RPMI8226 (cell line): ENCODE results near the gene RSU1.

Experiments
- DNase-seq: peaks from one replicate; pipeline ENCODE4 v3.0.0-alpha.2; 2015

The RSU1 gene

GRCh38 chr10:16586358-16587138 is 230.7 kb downstream of the RSU1 start:
- DNase-seq = no peak

DNA sequence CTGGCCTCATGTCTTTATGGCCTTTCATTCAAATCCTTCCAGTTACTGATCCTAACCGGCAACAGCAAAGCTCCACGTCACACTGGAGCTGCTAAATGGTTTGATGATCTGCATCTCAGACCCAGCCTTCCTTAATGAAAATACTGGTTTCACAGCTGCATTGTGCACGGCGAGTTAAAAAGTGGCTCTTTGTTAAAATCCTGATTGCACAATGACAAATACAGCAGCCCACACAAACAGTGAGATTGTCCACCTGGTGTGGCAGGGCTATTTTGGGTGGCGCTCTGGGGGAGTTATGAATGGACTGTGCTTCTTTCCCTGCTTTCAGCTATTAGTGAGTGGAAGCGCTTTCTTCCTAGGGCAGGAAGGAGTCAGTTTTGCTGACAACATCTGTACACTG is 232.1 kb downstream of the RSU1 start:
- no peak for DNase-seq

DNA sequence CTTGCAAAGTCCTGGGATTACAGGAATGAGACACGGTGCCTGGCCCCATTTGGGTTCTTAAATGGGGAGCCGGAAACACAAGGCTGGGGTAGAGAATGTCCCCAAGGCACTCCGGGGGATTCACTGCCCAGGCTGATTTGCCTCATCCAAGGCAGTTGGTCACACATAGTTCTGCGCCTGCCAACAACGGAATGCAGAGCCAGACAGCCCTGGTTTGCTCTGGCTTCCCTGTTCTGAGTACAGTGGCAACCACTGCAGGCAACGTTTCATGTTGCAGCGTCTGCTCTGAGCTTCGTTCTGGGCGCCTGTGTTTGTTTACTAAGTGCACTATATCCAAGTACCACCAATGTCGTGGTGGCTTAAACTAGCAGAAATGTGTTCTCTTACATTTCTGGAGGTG is 233.8 kb downstream of the RSU1 start:
- no peak for DNase-seq

DNA sequence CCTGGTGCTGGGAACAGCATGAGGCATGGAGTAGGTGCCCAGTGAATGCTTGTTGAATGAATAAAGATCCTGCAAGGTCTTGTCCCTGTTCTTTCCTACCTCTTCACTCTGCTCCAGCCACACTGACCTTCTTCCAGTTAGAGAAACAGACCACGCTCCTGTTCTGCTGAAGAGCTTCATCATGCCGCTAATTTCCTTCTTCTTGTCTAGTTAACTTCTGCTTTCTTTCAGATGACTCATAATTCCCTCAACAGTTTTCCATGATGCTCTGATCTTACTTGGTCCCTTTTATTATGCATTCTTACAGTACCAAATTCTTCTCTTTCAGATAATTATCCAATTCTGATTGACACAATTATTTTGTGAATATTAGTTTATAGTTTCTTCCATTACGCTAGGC is 236.0 kb downstream of the RSU1 start:
- DNase-seq = no peak

GRCh38 chr10:16570731-16571130 is 246.5 kb downstream of the RSU1 start:
- no peak for DNase-seq

DNA sequence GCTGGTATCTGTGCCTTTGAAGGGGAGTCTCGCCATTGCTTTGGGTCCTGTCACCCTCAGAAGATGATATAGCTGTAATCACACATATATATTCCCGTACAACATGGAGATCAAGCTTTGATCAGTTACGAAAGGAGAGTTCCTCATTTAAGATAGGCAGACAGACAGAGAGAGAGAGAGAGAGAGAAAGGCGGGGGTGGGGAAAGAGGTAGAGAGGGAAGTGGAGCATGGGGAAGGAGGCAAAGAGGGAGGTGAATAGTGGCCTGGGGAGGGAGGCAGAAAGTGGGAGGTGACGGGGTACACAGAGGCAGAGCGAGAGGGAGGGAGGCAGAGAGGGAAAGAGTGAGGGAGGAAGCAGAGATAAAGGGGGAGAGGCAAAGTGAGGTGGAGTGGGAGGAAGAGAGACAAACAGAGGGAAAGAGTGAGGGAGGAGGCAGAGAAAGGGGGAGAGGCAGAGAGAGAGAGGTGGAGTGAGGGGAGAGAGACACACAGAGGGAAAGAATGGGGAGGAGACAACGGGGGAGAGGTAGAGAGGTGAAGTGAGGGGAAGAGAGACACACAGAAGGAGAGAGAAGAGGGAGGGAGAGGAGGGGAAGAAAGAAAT is 250.9 kb downstream of the RSU1 start:
- peak; percentile 4 for DNase-seq

DNA sequence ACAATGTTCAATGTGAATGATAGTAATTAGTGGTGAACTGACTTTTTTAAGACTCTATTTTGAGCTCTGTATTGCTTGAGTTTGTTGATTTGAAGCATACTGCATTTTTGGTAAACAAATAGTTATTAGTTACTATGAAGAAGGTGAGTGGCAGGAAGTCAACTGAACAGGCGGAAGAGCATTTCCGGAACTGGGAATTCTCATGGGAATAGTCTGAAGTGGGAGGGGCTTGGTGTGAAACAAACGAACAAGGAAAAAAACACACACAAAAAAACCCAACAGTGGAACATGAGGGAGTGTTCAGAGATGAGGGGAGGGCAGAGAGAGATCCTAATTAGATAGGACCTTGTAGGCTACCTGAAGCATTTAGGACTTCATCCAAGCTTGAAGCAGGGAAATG is 251.6 kb downstream of the RSU1 start:
- DNase-seq = no peak

GRCh38 chr10:16562891-16563290 is 254.3 kb downstream of the RSU1 start:
- no peak for DNase-seq

GRCh38 chr10:16559236-16559773 is 257.9 kb downstream of the RSU1 start:
- DNase-seq = no peak

- no peak for DNase-seq
These were observed 269.3 kb downstream of the RSU1 start for GRCh38 chr10:16547973-16548372.

- peak; percentile 29 for DNase-seq
These were observed 272.0 kb downstream of the RSU1 start for GRCh38 chr10:16545116-16545736.

GRCh38 chr10:16544591-16544990 is 272.6 kb downstream of the RSU1 start:
- no peak for DNase-seq

GRCh38 chr10:16544099-16544498 is 273.1 kb downstream of the RSU1 start:
- no peak for DNase-seq
